ENCODE measurements around the gene MYB.

- no peak for TF ChIP-seq POLR2A (IDR thresholded peaks at IDR 0.05; ENCODE audit: low read depth, low read length)
- no peak for TF ChIP-seq POLR2AphosphoS5 (IDR thresholded peaks at IDR 0.05; ENCODE audit: low read depth, low read length)
- no peak for TF ChIP-seq TAF1 (IDR thresholded peaks at IDR 0.05; ENCODE audit: low read depth, low read length)
- TF ChIP-seq POU2F2 (IDR thresholded peaks at IDR 0.05; ENCODE audit: low read depth, low read length) = no peak
- no peak for TF ChIP-seq SPI1 (IDR thresholded peaks at IDR 0.05; ENCODE audit: low read depth, low read length)
- no peak for TF ChIP-seq PAX5 (IDR thresholded peaks at IDR 0.05; ENCODE audit: insufficient read depth, low read length, severe bottlenecking)
Measured at GRCh38 chr6:135251498-135252441, 70.7 kb downstream of the MYB start.
